ENCODE measurements around the gene OSGEP.

DNA sequence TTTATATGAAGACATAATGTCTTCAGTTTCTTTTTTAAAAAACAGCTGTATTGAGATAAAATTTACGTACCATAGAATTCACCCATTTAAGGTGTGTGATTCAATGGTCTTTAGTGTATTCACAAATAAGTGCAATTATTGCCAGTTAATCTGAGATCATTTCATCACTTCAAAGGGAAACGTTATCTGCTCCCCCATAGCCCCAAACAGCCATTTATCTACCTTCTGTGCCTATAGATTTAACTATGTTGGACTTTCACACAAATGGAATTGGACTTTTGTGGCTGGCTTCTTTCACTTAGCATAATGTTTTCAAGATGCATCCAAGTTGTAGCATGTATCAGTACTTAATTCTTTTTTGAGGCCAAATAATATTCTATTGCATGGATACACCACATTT lies 24.3 kb upstream of the OSGEP start:
- TF ChIP-seq POLR2A (IDR thresholded peaks at IDR 0.05; ENCODE audit: low read depth, low read length) (no peak), TAF1 (IDR thresholded peaks at IDR 0.05; ENCODE audit: borderline replicate concordance, low read depth, low read length) (no peak), POLR2AphosphoS5 (IDR thresholded peaks at IDR 0.05; ENCODE audit: low read depth, low read length) (no peak)

All from GM12892 (cell line).